ENCODE data around the gene ABHD17A.
"Not testable (repeated sequence)": the region's sequence is repeated elsewhere in the genome, so short reads cannot be mapped to it uniquely, and the experiment has no call there.

ABHD17A gene

DNA sequence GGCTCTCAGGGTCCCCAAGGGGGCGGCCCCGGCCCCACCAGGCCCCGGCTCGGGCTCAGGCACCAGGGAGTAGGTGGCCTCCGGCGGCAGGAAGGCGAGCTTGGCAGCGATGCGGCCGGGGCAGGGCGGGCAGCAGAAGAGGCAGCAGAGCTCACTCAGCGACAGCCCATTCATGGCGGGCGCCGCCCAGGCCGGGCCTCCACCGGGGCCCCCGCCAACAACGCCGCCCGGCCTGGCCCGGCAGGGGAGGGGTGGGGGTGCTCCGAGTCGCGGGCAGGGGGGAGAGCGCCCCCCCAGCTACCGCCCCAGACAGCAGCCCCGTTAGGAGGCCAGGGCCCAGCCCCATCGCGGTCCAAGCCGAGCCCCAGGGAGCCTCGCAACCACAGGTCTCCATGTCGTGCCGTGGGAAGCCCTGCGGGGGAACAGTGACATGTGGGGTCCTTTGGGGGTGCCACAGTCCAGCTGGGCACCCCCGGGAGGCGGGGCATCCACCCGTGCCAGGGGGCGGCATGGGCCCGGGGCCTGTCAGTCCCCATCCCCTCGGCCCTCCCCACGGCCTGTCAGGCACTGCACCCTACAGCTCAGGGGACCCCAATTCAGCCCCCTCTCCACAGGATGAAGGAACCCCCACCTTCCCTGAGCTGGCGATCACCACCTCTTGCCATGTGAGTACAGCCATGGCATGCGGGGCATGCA is 3.8 kb downstream of the ABHD17A start:
- DNase-seq (ENCODE audit: low read depth in 2 of 2) = not testable (repeated sequence)

DNA sequence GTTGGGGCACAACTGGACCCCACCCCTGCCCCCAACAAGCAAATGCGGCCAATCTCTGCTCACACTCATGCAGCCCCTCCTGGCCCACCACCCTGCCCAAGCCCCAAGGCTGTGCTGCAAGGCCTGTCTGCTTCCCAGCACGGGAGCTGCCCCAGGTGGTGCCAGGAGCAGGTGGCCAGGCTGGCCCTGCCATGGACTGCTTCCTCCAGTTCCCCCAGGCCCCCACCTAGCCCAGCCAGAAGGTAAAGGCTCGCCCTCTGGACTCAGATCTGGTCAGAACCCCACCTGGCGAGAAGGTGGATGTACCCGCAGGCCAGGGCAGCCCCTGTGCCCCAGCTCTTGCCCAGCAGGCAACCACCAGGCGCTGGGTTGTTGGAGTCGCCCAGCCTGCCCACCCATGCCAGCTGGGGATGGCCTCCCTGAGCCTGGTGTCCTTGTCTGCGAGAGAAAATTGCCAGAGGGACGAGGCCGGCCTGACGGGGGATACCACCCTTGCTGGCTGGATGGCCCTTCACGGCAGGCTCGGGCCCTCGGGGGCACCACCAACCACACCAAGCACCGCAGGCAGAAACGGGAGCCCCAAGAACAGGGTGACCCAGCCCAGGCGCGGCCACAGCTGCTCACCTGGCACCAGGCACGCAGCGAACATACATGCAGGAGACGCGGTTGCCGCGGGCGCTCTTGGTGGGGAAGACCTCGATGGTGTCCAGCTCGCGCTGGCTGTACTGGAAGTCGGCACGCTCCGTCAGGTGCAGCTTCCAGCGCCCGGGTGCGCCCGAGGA is 4.5 kb downstream of the ABHD17A start:
- no peak for DNase-seq (ENCODE audit: low read depth in 2 of 2)

DNA sequence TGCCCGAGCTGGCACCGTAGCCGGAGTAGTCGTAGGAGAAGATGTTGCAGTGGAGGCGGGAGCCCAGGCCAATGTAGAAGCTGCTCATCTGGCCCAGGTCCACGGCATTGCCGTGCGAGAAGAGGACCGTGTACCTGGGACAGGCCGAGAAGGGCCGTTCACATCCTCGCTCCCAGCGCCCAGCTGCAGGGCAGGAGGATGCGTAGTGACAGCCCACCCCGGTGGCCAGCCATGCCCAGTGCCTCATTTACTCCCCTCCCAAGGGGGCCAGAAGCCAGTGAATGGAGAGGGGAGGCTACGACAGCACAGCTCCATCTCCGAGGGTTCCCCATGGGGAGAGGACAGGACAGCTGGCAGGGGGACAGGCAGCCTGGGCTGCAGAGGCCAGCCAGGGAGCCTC is 5.3 kb downstream of the ABHD17A start:
- DNase-seq (ENCODE audit: low read depth in 2 of 2) = not testable (repeated sequence)

DNA sequence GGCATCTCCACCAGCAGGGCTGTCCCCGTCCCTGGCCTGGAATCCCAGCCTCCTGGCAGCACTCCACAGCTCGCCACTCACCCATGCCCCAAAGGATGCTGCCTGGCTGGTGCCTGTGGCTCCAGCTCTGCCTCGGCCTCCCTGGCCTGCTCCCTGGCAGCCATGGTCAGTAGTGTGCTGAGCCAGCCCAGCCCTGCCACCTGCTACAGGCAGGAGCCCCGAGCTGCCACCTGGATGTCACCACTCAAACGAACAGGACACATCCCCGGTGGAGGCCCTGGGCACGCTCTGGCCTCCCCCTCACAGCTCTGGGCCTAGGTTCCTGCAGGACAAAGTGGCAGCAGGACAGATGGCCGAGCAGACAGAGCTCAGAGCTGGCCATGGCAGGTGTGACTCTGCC is 6.7 kb downstream of the ABHD17A start:
- DNase-seq (ENCODE audit: low read depth in 2 of 2) = not testable (repeated sequence)

DNA sequence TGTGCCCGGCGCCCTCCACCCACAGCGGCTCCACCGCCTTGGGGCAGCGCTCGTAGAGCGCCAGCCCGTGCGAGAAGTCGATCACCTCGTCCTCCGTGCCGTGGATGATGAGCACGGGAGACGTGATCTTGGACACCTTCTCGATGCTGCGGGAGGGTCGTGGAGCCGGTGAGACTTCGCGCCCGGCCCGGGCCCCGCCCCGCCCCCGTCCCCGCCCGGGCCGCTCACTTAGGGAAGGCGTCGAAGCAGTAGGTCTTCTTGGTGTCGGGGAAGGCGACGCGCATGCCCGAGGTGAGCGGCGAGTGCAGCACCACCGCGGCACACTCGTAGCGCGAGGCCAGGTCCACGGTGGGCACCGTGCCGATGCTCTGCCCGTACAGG is 8.0 kb downstream of the ABHD17A start:
- not testable (repeated sequence) for DNase-seq (ENCODE audit: low read depth in 2 of 2)

DNA sequence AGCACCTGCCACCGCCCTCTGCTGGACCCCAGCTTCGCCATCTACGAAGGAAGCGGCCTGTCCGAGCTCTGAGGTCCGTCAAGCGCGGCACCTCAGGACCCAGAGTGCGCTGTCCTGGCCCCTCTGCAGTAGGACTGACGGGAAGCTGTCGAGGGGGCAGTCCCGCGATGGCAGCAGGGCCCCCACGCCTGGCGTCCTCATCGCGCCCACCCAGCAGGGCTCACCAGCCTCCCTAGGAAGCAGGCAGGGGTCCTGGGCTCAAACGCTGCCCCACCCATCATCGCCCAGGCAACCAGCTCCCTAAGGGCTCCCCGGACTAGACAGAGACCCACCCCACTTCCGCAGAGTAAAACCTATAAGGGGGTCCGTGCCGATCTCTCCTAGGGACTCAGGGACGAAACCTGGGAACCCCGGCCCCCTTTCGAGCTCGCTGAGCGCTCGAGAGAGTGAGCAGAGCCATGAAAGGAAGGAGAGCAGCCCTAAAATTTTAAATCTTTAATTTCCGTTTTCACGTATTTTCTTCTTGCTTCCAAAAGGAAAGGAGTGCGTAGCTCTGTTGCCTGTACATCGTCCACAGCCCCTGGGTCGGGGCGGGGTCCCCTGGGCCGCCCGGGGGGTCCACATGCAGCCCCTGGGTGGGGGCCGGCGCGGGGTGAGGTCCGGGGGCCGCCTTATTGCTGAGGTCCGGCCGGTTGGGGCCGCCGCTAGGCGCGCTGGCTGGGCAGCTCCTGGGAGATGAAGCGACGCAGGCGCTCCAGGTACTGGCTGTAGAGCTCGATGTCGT is 8.6 kb downstream of the ABHD17A start:
- DNase-seq (ENCODE audit: low read depth in 2 of 2) = not testable (repeated sequence)

DNA sequence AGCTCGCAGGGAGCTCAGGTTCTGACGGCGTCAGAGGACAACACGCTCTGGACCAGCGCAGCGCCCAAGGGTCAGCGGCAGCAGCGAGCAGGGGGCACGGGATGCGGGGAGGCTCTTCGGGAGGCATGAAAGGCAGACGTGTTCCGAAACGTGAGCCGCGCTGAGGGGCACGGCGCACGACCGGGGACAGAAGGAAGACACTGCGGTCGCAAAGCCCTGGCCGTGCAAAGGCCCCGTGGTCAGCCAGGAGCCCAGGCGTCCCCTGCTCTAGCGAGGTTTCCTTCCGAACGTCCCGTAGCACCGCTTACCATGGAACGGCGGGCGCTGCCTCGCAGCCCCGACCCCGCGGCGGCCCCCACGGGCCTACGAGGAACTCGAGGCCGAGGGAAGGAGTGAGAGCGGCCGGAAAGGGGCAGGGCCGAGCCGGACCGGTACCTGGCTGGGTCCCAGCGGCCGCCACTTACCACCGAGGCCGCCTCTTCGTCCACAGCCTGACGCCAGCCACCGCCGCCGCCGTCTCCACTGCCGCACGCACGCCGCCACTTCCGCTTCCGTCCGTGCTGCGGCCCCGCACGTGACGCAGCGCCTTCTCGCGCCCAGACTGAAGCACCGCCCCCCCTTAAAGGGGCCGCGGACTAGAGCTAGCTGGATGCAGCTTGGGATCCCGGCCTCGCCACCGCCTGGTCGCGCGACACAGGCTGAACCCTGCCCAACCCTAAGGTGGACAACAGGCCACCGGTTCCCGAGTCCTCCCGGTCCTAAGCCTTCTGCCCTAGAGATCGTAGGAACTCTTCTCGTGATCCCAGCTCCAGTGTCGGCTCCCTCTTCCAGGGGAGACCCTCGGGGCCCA is 9.4 kb downstream of the ABHD17A start:
- DNase-seq (ENCODE audit: low read depth in 2 of 2) = peak; percentile 73

DNA sequence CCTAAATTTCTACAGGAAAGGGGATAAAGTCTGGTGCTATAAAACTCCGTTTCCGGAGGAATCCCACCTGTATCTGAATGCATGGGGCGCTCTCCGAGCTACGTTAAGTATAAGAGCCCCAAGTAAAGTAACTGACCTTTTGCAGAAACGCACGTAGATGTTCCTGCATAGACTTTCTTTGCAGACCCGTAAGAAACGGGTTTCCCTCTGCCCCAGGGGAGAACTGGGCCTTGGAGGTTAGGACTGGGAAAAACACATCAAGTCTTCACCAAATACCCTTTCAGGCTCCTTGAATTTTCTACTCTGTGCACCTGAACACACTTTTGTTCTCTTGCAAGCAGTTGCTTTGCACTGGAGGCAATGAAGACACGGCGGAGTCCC is 10.0 kb downstream of the ABHD17A start:
- not testable (repeated sequence) for DNase-seq (ENCODE audit: low read depth in 2 of 2)

DNA sequence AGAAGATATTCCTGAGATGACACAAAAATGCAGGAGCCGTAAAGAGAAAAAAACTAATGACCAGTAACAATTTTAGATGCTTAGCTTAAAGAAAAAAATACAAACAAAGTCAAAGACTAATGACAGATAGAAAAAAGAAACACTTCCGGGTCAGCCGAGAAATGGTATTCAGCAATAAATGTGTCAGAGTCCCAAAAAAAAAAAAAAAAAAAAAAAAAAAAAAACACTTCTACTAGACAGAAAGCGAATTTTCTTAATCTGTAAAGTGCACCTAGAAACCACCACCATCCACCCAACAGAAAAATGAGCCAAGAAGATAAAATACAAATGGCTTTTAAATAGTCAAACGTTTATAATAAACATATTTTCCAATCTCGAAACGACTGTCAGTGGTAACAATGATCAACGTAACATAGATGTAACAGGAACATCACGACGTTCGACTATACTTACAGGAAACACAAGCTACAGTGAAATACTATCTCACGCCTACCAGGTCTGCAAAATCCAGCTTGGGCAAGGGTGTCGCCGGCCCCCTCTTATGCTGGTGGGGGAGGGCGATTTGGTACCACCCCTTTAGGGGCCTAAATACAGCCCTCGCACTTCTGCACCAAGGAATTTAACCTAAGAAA is 10.6 kb downstream of the ABHD17A start:
- DNase-seq (ENCODE audit: low read depth in 2 of 2) = no peak

DNA sequence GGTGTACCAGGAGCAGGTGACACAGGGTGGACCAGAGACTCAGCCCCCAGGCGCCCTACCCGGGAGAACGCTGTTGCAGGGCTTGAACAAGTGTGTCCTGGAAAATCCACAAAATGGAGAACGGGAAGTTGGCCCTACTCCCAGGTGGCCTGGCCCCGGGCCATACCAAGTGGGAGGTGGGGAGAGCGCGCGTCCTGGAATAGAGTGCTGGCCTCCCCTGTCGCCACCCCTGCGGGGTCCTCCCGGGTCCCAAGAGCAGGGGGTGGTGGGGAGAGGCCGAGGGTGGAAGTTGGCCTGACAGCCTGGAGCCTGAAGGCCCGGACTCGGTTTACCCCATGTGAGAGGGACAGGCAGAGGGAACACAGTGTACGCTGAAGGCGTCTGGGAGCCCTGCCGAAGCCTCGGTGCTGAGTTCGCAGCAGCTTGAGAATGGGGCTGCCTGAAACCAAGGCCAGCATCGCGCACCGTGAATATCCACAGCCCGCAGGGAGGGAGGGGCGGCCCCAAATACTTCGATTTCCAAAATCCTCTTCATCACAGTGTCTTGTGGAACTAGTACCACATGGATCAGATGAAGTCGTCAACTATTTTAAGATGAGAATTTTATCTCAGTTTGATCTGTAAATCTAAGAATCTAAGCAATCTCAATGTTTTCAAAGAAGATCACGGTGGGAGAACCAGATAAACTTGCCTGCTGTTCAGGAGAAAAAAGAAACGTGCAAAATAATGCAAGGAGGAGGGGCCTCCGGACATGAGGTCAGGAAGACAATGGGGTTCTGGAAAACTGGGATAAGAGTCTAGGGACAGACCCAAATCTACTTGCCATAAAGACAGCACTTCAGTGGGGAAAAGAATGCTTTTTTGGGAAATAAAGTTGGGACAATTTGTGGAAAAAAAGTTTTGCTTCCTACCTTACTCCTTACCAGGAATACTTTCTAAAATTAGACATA is 11.5 kb downstream of the ABHD17A start:
- no peak for DNase-seq (ENCODE audit: low read depth in 2 of 2)

DNA sequence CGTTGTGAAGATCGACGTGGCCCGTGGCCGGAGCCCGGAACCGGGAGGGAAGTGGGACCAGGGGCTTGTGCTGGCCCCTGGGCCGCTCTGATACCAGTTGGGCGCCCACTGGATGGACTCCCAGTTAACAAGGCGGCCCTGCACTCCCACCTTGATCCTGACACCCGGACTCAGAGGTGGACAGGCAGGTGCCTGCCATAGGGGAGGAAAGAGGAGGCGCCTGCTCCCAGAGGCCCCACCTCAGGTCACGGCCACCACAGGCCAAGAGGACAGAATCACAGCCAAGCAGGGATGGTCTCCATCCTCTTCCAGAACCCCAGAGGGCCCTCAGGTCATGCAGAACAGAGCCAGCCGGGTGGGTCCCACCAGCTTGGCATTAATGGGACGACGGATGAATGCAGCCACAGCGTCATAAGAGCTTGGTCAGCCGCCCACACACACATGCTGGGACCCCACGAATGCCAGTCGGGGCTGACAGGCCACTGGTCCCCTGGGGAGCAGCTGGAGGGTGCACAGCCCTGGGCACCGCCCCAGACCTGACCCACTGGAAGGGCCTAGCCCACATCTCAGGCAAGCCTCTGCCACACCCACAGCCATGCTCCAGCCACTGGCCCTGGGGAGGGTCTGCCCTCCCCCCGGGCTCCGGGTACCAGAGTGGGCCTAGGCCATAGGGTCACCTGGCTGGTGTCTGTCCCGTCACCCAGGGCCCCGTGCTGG is 12.3 kb downstream of the ABHD17A start:
- no peak for DNase-seq (ENCODE audit: low read depth in 2 of 2)

DNA sequence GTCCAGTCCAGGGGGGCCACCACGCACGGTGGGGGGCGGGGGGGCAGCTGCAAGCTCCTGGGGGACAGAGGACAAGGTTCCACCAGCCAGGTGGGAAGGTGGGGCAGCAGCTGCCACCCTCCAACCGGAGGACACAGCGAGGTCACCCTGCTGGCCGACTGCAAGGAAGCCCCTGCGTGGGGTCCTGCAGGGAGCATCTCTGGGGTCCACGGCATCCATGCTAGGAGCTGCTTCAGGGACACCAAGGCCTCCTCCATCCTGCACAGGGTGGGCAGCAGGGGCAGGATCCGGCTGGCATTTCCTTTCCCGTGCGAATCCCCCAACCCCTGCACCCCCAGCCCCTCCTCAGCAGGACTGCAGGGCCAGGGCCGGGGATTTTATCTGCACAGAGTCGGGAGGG is 13.7 kb downstream of the ABHD17A start:
- DNase-seq (ENCODE audit: low read depth in 2 of 2) = no peak

DNA sequence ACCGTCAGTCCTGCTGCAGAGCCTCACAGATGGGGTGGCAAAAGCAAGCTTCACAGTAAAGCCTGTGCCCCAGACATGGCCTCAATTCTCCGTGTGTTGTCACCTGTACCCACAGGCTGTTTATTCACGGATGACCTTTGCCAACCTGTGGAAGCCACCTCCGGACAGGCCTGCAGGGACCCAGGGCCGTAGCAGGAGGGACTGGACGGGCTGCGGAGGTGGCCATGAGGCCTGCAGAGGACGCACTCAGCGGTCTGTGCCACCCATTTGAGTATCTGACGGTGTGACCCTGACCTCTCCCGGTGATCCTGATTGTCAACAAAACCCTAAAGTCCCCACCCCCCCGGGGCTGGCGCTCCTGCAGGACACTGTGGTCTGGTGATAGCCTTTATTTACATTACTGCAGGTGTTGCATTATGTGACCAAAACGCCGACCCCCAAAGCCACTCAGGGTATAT is 14.1 kb downstream of the ABHD17A start:
- DNase-seq (ENCODE audit: low read depth in 2 of 2) = no peak

DNA sequence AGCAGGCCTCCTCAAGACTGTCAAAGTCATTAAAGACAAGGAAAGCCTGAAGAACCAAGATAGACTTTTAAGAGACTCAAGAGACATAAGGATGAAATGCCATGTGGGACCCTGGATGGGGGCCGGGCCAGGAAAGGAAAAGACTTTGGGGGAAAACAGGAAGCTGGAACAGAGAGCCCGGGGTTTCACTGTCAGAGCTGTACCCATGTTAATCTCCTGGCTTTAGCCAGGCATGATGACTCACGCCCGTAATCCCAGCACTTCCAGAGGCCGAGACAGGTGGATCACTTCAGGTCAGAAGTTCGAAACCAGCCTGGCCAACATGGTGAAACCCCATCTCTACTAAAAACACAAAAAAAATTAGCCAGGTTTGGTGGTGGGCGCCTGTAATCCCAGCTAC is 16.3 kb downstream of the ABHD17A start:
- no peak for DNase-seq (ENCODE audit: low read depth in 2 of 2)

DNA sequence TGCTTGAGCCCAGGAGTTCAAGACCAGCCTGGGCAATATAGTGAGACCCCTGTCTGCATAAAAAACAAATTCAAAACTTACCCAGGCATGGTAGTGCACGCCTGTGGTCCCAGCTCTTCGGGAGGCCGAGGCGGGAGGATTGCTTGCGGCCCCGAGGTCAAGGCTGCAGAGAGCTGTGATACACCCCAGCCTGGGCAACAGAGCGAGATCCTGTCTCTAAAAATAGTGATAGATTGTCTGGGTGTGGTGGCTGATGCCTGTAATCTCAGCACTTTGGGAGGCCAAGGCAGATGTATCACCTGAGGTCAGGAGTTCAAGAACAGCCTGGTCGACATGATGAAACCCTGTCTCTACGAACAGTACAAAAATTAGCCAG is 18.0 kb downstream of the ABHD17A start:
- no peak for DNase-seq (ENCODE audit: low read depth in 2 of 2)

DNA sequence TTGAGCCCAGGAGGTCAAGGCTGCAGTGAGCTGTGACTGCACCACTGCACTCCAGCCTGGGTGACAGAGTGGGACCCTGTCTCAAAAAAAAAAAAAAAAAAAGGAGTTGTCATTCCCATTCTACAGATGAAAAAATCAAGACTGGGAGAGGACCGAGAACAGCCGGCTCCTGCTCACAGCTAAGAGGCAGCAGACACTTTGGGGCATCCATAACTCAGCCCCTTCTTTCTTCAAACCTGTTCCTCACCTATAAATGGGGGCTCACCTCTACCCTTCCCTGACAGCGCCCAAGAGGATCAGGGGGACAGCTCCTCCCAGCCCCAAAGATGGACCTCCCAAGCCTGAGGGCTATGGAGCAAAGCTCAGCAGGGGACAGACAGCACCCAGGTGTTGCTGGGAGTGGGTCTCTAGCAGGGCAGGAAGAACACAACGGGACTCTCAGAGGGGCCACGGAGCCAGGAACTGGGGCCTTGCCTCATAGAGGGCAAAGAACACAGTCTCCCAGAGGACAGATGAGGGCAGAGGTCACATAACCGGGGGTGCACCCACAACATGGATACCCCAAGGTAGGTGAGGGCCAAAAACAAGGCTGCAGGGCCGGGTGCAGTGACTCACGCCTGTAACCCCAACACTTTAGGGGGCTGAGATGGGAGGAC is 18.5 kb downstream of the ABHD17A start:
- no peak for DNase-seq (ENCODE audit: low read depth in 2 of 2)

DNA sequence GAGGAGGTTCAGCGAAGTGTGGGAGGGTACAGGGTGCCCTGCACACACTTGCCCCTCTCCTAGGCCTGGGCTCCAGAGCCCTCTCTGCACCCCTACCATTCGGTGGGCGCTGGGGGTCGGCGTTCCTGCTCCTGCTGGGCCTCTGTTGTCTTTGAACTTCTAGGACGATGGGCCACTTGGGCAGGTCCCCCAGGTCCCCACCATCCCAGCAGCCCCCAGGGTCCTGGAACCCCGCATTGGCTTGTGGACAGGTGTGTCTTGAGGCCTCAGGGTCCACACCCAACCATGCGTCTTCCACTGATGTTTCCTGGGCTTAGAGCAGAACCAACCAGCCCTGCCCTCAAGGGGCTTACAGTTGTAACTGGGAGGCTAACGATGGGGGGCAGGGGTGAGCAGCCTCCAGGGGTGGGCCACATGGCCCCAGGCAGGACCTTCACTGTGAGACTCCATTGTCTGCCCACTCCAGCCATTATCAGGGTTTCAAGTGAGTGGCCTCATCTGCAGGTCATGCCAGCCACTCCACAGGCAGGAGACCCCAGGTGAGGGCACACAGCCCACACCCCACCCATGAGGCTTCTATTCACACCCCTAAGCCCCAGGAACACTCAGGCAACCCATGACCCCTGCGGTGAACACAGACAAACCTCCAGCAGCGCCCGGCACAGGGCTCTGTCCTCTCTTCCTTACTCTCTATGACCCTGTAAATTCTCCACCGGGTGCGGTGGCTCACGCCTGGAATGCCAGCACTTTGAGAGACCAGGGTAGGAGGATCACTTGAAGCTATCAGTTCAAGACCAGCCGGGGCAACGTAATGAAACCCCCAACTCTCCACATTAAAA is 19.9 kb downstream of the ABHD17A start:
- DNase-seq (ENCODE audit: low read depth in 2 of 2) = no peak

Data from stimulated activated CD8-positive, alpha-beta memory T cell treated with anti-CD3 and anti-CD28 coated beads, Interleukin-7, amount 100 ng/mL, for 1 hour (primary cell).